ENCODE measurements around the gene IGSF9B. TPM values are rescaled to one million over a fixed set of nuclear protein-coding genes. Genes with fewer than 3 reads are reported as not detected.

IGSF9B gene
- polyA plus RNA-seq, 1 donor (not counting 4 experiments of a cell fraction or from before 2014, with no cell fraction given): 0.66 TPM

DNA sequence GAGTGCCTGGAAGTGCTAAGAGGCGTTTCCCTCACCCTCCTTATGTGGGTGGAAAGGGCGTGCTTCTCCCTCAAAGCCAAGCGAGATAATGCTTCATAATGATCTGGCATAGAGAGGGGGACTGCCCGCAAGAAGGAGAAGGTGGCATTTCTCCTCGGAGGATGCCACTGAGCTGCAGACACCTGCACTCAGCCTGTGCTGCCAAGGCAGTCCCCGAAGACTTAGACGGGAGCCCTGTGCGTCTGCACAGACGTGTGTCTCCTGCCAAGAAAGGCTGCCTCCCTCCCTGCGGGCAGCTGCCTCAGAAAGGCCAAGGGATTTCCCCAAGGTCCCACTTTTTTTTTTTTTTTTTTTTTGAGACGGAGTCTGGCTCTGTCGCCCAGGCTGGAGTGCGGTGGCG, 63.4 kb downstream of the IGSF9B start:
- H2AFZ ChIP-seq (ENCODE audit: control insufficient read depth, low read length): no peak overlapping the region
- no peaks in the 10 kb centered on the region for H3K79me2 ChIP-seq (ENCODE audit: control insufficient read depth, insufficient read depth, low read length)
- FAIRE-seq (no peak), DNase-seq (ENCODE audit: low read depth, low spot score) (no peak)
- no peaks in the 10 kb centered on the region for H3K9me1 ChIP-seq (ENCODE audit: control insufficient read depth, extremely low read depth, insufficient read depth, low read length)
- H3K27me3 ChIP-seq (ENCODE audit: control insufficient read depth, extremely low read depth, insufficient read depth, low read length): no peaks in the 10 kb centered on the region
- no peaks in the 10 kb centered on the region for H3K9me3 ChIP-seq (ENCODE audit: control insufficient read depth, low read depth, low read length)
- no peak overlapping the region for H3K9ac ChIP-seq (ENCODE audit: control insufficient read depth, extremely low read depth, insufficient read depth, low read length)
- no peaks in the 10 kb centered on the region for H4K20me1 ChIP-seq (ENCODE audit: control insufficient read depth, extremely low read depth, insufficient read depth, low read length)
- TF ChIP-seq EZH2 (IDR thresholded peaks at IDR 0.05; ENCODE audit: low read length): no peak
- TF ChIP-seq, protein P1, sequence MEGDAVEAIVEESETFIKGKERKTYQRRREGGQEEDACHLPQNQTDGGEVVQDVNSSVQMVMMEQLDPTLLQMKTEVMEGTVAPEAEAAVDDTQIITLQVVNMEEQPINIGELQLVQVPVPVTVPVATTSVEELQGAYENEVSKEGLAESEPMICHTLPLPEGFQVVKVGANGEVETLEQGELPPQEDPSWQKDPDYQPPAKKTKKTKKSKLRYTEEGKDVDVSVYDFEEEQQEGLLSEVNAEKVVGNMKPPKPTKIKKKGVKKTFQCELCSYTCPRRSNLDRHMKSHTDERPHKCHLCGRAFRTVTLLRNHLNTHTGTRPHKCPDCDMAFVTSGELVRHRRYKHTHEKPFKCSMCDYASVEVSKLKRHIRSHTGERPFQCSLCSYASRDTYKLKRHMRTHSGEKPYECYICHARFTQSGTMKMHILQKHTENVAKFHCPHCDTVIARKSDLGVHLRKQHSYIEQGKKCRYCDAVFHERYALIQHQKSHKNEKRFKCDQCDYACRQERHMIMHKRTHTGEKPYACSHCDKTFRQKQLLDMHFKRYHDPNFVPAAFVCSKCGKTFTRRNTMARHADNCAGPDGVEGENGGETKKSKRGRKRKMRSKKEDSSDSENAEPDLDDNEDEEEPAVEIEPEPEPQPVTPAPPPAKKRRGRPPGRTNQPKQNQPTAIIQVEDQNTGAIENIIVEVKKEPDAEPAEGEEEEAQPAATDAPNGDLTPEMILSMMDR (optimal IDR thresholded peaks at IDR 0.05 in 1 of 3, IDR thresholded peaks at IDR 0.05 in 1 of 3, conservative IDR thresholded peaks at IDR 0.05 in 1 of 3; ENCODE audit: extremely low read depth in 1 of 3, insufficient read depth in 2 of 3, low read length in 3 of 3): no peak
- H3K4me2 ChIP-seq (ENCODE audit: control insufficient read depth, extremely low read depth, insufficient read depth, low read depth, low read length): no peak overlapping the region
- dilution Hi-C loops (cut with MboI; ENCODE audit: extremely low pct_ligation_motif_present, low sequenced_read_pairs): no loop called here
- H3K4me3 ChIP-seq (ENCODE audit: control insufficient read depth in 2 of 3, extremely low read depth in 1 of 3, insufficient read depth in 2 of 3, low read depth in 1 of 3, low read length in 3 of 3): no peak overlapping the region
- H3K27ac ChIP-seq (ENCODE audit: control insufficient read depth, insufficient read depth, low read length): no peak overlapping the region
- H3K4me1 ChIP-seq (ENCODE audit: control insufficient read depth, extremely low read depth, insufficient read depth, low read length): no peaks in the 10 kb centered on the region
- H3K36me3 ChIP-seq (ENCODE audit: control insufficient read depth in 2 of 2, extremely low read depth in 1 of 2, insufficient read depth in 2 of 2, low read length in 2 of 2): no peaks in the 10 kb centered on the region

DNA sequence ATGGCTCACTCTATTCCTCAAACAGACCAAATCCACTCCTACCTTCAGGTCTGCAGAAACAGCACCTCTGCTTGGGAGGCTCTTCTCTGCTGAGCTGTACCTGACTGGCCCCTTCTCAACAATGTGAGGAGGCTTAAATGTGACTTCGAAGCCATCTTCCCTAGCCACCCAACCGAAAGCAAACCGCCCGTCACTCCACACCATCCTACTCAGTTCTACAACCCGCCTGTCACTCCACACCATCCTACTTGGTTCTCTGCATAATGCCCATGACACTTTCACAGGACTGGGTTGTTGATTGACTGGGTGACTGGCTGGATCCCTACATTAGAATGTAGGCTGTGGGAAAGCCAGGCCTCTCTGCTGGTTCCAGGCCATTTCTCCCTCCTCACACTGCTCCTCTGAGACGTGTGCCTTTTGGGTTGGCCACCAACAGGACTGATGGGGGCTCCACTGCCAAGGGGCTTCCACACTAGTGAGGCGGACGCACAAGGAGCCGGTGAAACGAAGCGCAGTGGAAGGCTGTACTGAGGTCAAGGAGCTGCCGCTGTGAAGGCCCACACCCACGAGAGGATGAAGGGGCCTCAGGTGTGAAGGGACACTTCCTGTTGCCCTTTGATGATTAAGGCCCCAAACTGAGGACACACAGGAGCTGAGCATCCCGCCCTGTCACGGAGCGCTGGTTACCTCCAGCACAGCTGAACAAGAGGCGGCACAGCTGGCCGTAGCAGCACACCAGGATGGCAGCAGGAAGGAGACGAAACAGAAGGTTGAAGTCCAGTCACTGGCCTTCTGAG, 64.0 kb downstream of the IGSF9B start:
- Histone ChIP-seq H3K9ac (ENCODE audit: control insufficient read depth, extremely low read depth, insufficient read depth, low read length) (no peak overlapping the region), H3K4me1 (ENCODE audit: control insufficient read depth, extremely low read depth, insufficient read depth, low read length) (no peaks in the 10 kb centered on the region), H3K27ac (ENCODE audit: control insufficient read depth, insufficient read depth, low read length) (no peak overlapping the region), H3K4me2 (ENCODE audit: control insufficient read depth, extremely low read depth, insufficient read depth, low read depth, low read length) (no peak overlapping the region), H3K9me3 (ENCODE audit: control insufficient read depth, low read depth, low read length) (no peaks in the 10 kb centered on the region), H3K36me3 (ENCODE audit: control insufficient read depth in 2 of 2, extremely low read depth in 1 of 2, insufficient read depth in 2 of 2, low read length in 2 of 2) (no peaks in the 10 kb centered on the region), H3K27me3 (ENCODE audit: control insufficient read depth, extremely low read depth, insufficient read depth, low read length) (no peaks in the 10 kb centered on the region), H3K9me1 (ENCODE audit: control insufficient read depth, extremely low read depth, insufficient read depth, low read length) (no peaks in the 10 kb centered on the region), H3K4me3 (ENCODE audit: control insufficient read depth in 2 of 3, extremely low read depth in 1 of 3, insufficient read depth in 2 of 3, low read depth in 1 of 3, low read length in 3 of 3) (no peak overlapping the region), H4K20me1 (ENCODE audit: control insufficient read depth, extremely low read depth, insufficient read depth, low read length) (no peaks in the 10 kb centered on the region), H3K79me2 (ENCODE audit: control insufficient read depth, insufficient read depth, low read length) (no peaks in the 10 kb centered on the region), H2AFZ (ENCODE audit: control insufficient read depth, low read length) (no peak overlapping the region)
- DNase-seq (ENCODE audit: low read depth, low spot score): no peak
- dilution Hi-C loops (cut with MboI; ENCODE audit: extremely low pct_ligation_motif_present, low sequenced_read_pairs): no loop called here
- TF ChIP-seq EZH2 (IDR thresholded peaks at IDR 0.05; ENCODE audit: low read length): no peak
- TF ChIP-seq, protein P1 (optimal IDR thresholded peaks at IDR 0.05 in 1 of 3, IDR thresholded peaks at IDR 0.05 in 1 of 3, conservative IDR thresholded peaks at IDR 0.05 in 1 of 3; ENCODE audit: extremely low read depth in 1 of 3, insufficient read depth in 2 of 3, low read length in 3 of 3): no peak
- FAIRE-seq: no peak

All from keratinocyte (primary cell).